Smooth muscle cell of the brain vasculature (primary cell): Measurements from ENCODE around the gene GUCA1A.
"Not testable (repeated sequence)": the region's sequence is repeated elsewhere in the genome, so short reads cannot be mapped to it uniquely, and the experiment has no call there.

Experiments used
- DNase-seq: peaks from one replicate; pipeline ENCODE4 v3.0.0-alpha.2; 2012; ENCODE audit warnings: low read depth, low spot score

The GUCA1A gene

DNA sequence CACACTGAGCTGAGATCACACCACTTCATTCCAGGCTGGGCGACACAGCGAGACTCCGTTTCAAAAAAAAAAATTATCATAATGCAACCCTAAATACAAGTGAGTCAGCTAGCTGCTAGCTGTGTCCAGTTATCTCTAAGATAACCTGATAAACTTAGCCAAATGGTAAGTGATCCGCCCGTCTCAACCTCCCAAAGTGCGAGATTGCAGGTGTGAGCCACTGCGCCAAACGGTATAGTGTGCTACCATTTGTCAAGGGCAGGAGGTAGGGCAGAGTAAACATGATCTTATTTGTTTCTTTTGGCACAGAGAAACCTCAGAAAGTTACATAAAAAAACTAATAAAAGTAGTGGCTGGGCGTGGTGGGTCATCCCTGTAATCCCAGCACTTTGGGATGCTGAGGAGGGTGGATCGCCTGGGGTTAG, 26.0 kb upstream of the GUCA1A start:
- DNase-seq = no peak

DNA sequence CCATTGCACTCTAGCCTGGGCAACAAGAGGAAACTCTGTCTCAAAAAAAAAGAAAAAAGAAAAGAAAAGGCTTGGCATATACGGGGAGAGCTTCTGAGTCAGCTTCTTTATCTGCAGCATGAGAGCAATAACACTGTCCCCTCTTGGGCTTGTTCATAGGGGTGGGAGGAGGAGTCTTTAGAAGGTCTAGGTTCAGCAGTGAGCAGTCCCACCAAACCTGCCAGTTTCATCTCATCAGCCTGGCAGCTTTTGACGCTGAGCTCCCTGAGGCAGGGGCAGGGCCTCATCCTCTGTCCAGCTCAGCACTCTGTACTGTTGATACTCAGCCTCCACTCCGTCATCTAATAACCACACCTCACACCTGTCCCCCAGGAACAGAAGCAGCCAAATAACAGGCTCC, 25.1 kb upstream of the GUCA1A start:
- DNase-seq = no peak

- no peak for DNase-seq
Measured at GRCh38 chr6:42150254-42150653, 22.9 kb upstream of the GUCA1A start.

GRCh38 chr6:42152024-42152423, 21.1 kb upstream of the GUCA1A start:
- DNase-seq = no peak

GRCh38 chr6:42152528-42153213, 20.5 kb upstream of the GUCA1A start:
- not testable (repeated sequence) for DNase-seq

DNA sequence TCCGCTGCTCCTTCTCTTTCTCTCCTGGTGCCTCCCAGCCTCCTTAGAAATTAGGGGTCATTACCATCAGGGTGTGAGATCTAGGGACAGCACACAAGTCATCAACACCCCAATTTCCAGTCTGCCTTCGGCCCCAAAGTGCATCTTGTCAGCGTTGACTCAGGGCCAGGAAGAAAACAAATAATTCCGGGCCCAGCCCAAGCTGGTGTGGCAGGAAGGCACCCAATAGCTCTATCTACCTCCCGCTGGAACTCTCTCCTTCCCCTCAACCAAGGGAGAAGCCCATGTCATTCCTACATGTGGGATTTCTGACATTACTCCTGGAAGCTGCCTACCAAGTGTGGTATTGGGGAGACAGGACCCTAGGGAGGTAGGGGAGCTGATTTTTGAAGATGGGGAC, 19.2 kb upstream of the GUCA1A start:
- DNase-seq = no peak

- no peak for DNase-seq
Measured at GRCh38 chr6:42154461-42155209, 18.5 kb upstream of the GUCA1A start.

DNA sequence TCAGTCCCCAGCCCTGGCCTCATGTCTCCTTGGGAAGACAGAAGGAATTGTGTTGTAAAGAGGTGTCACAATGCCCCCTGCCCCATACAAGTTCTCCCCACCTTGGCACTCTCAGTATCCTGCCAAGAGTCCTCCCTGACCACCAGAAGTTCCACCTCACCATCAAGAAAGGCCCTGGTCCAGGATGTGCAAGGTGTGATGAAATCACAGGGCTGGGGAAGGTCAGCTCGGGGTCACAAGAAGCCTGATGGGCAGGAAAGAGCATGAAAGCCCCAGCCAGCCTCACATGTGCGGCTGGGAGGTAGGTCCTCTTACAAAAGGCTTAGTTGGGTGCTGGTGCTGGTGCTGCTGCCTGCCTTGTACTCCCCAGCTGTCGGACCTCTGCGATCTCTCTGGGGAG, 17.9 kb upstream of the GUCA1A start:
- DNase-seq = no peak

DNA sequence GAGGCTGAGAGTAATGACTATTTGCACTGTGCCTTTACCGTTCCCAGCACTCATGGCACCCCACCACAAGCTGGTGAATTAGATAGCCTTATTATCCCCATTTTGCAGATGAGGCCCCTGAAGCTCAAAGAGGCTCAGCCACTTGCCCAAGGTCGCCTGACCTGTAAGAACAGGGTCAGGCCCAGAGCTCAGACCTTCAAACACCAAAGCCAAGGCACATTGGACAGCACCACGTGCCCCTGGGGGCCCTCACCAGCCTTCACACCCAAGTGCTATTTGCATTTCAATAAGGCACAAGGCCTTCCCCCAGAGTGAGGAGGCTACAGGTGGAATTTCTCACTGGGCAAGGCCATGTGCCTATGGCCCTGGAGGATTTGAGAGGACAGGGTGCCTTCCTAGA, 16.5 kb upstream of the GUCA1A start:
- no peak for DNase-seq

DNA sequence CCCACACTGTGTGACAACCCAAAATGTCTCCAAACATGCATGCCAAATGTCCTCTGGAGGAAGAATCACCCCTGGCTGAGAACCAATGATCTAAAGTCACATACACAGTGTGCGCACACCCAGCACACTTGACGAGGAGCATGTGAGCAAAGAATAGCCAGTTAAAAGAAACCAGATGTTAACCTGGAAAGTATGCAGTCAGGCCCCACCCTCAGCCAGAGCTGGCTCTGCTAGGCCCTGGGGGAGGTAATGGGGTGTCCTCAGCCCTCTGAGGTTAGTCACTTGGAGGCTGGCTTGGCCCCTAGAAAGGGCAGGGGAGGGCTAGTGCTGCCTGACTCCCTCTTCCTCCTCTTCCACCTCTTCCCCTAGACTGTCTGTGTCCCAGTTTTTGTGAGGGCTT, 15.2 kb upstream of the GUCA1A start:
- DNase-seq = no peak

DNA sequence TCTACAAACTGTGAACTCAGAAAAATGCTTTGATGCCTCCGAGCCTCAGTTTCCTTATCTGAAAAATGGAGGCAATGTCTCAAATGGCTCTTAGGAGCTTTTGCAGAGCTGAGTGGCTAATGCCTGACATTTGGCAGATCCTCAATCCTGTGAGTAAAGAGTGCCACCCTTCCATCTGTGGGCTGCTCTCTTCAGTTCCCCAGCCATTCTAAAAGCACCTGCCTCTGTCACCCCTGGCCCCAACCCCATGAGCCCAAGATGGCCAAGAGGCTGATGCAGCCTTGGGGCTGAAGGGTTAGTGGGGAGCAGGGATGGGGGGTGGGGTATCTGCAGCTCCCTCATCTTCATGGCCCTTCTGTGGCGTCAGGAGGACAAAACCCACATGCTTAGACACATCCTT, 14.5 kb upstream of the GUCA1A start:
- DNase-seq = no peak

DNA sequence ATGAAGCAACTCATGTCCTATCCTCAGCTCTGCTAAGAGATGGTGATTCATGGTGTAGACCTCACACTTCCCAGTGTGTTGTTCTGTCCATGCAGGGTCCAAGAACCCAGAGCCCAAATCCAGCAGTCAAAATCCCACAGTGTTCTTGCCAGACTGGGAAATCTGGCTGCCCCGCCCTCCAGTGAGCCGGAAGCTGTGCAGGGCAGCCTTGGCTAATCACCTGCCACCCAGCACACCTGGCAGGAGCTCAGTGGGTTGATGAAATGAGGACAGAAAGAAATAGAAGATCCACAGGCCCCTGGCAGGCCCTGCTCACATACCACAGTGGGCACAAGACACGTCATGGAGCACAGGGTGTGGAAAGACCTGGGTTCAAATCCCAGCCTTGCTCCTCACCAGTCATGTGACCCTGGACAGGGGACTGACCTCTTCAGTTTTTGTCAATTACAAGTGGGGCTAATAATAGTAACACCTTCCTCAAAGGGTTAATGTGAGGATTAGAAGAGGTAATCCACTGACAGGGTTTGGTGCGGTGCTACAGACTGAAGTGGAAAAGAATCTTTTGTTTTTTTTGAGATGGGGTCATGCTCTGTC, 13.6 kb upstream of the GUCA1A start:
- DNase-seq = no peak

GRCh38 chr6:42162384-42162783, 10.8 kb upstream of the GUCA1A start:
- DNase-seq = no peak

- no peak for DNase-seq
Measured at GRCh38 chr6:42162812-42163211, 10.4 kb upstream of the GUCA1A start.

- DNase-seq = no peak
Measured at GRCh38 chr6:42163981-42164380, 9.2 kb upstream of the GUCA1A start.

GRCh38 chr6:42165016-42165415, 8.1 kb upstream of the GUCA1A start:
- DNase-seq = no peak

GRCh38 chr6:42166444-42167141, 6.6 kb upstream of the GUCA1A start:
- no peak for DNase-seq

DNA sequence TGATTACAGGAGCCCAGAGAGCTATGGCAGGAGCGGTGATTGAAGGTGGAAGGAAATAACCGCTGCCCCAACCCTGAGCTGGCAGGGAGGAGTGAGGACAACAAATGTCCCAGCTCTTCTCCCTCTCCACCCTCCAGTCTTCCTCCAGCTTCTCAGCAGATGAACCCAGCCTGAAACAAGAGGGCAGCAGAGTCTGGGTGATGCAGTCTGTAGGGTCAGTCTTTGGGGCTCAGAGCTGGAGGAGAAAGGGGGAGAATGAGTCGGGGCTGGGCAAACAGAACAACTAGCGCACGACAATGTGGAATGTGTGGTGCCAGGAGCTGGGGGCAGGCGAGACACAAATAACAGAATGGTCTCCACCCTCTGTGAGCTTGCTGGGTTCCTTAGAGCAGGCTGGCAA, 4.5 kb upstream of the GUCA1A start:
- DNase-seq = no peak

GRCh38 chr6:42169780-42170179, 3.4 kb upstream of the GUCA1A start:
- not testable (repeated sequence) for DNase-seq

- no peak for DNase-seq
Measured at GRCh38 chr6:42171813-42172581, 1.2 kb upstream of the GUCA1A start.

- no peak for DNase-seq
Measured at GRCh38 chr6:42175860-42176259, 2.7 kb downstream of the GUCA1A start.

- no peak for DNase-seq
Measured at GRCh38 chr6:42176981-42177380, 3.8 kb downstream of the GUCA1A start.
